Suprapubic skin (tissue), 3 donors: ENCODE results near the gene KIZ.

Experiments
- CTCF ChIP-seq, 2 donors: fragments of 200-600 bp in 1 of 2; fragments of 450-650 bp in 1 of 2; sonication (generic) in 1 of 2; IDR thresholded peaks; one replicate each; pipeline ENCODE4 v1.5.1; 2016 to 2019; ENCODE audit warnings: antibody characterized with exemption in 2 of 2, mild to moderate bottlenecking in 1 of 2, moderate library complexity in 1 of 2
- POLR2A ChIP-seq, 2 donors: fragments of 450-650 bp; IDR thresholded peaks; one replicate each; pipeline ENCODE4 v1.6.1; 2017; ENCODE audit warnings: antibody characterized with exemption in 2 of 2, mild to moderate bottlenecking in 2 of 2, moderate library complexity in 2 of 2

- TF ChIP-seq CTCF (IDR thresholded peaks at IDR 0.05) (no peak), POLR2A (IDR thresholded peaks at IDR 0.05) (no peak)
Observed at GRCh38 chr20:21114584-21114983, 11.3 kb upstream of the KIZ start.
